ENCODE data around the gene ZNHIT2.
"Not testable (repeated sequence)": the region's sequence is repeated elsewhere in the genome, so short reads cannot be mapped to it uniquely, and the experiment has no call there.

ZNHIT2 gene

GRCh38 chr11:65127473-65128181 is 10.1 kb upstream of the ZNHIT2 start:
- Histone ChIP-seq H3K4me3 (ENCODE audit: low read depth, low read length) (no peak overlapping the region), H2AFZ (ENCODE audit: low read length, unreplicated experiment) (no peak overlapping the region), H3K27ac (ENCODE audit: low read depth, low read length) (no peak overlapping the region), H3K27me3 (ENCODE audit: insufficient read depth, low read length) (no peaks in the 10 kb centered on the region), H3K79me2 (ENCODE audit: control insufficient read depth, insufficient read depth, low read length, unreplicated experiment) (peaks cover 28% of the 10 kb centered on the region), H3K36me3 (ENCODE audit: insufficient read depth, low read length) (peaks cover 6% of the 10 kb centered on the region; the same call in 1 of the 2 replicates), H3K4me1 (ENCODE audit: control insufficient read depth, insufficient read depth, low read length, unreplicated experiment) (peaks cover 6% of the 10 kb centered on the region)

DNA sequence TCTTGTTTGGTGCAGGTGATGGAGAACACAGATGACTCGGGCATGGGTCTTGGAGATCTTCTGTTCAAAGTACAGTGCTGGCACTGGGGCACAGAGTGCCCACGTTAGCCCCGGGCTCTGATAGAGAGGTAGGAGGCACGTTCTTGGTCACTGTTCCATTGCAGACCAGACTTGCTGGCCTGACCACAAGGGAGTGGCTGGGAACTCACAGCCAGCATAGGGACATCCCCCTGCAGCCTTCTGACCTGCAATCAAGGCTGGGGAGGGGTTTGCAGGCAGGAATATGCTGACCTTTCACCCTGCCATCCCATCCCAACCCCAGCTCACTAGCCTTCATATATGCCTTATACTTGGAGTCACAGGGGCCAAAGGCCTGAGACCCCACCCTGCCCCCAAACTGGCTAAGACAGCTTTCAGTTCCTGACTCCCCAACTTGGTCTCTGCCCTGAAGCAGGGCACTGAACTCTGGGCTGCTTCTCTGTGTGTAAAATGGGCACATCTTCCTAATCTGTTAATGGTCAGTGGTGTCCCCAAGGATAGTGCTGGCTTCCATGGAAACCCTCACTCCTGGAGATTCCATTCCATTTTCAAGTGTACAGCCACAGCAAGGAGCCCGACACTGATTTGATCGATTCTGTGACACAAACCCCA is 9.2 kb upstream of the ZNHIT2 start:
- no peak overlapping the region for H2AFZ ChIP-seq (ENCODE audit: low read length, unreplicated experiment)
- H3K36me3 ChIP-seq (ENCODE audit: insufficient read depth, low read length): peaks cover 6% of the 10 kb centered on the region; the same call in 1 of the 2 replicates
- H3K27ac ChIP-seq (ENCODE audit: low read depth, low read length): no peak overlapping the region
- H3K27me3 ChIP-seq (ENCODE audit: insufficient read depth, low read length): no peaks in the 10 kb centered on the region
- H3K79me2 ChIP-seq (ENCODE audit: control insufficient read depth, insufficient read depth, low read length, unreplicated experiment): peaks cover 29% of the 10 kb centered on the region
- H3K4me1 ChIP-seq (ENCODE audit: control insufficient read depth, insufficient read depth, low read length, unreplicated experiment): peaks cover 6% of the 10 kb centered on the region
- no peak overlapping the region for H3K4me3 ChIP-seq (ENCODE audit: low read depth, low read length)

DNA sequence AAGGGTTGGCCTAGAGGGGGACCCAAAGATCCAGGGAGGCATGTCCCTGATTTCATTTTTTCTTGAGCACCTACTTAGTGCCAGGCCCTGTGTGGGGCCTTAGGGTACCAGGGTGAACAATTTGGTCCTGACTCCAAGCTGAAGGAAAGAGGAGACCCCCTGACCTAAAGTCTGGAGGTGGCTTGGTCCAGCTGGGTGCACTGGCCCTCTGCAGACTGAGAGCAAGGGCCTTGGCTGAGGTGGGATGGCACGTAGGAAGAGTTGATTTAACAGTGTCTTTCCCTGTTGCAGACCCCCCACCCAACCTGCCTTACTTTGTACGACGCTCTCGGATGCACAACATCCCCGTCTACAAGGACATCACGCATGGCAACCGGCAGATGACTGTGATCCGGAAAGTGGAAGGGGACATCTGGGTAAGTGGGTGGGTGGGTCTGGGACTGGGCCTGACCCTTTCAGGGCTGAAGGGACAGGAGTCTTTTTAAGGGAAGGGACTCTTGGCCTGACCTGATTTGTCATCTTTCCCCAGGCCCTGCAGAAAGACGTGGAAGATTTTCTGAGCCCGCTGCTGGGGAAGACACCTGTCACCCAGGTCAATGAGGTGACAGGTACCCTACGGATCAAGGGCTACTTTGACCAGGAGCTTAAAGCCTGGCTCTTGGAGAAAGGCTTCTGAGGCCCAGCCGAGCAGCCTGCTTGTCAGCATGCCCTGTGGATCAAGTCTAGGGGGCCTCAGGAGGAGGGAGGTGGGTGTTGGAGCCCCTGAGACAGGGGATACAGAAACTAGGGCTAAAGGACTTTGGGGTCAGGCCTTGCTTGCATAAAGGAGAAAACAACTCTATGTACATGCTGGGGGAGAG is 7.9 kb upstream of the ZNHIT2 start:
- Histone ChIP-seq H3K27me3 (ENCODE audit: insufficient read depth, low read length) (no peaks in the 10 kb centered on the region), H3K79me2 (ENCODE audit: control insufficient read depth, insufficient read depth, low read length, unreplicated experiment) (peaks cover 39% of the 10 kb centered on the region), H3K4me3 (ENCODE audit: low read depth, low read length) (no peak overlapping the region), H2AFZ (ENCODE audit: low read length, unreplicated experiment) (no peak overlapping the region), H3K36me3 (ENCODE audit: insufficient read depth, low read length) (peaks cover 9% of the 10 kb centered on the region; the same call in 1 of the 2 replicates), H3K27ac (ENCODE audit: low read depth, low read length) (no peak overlapping the region), H3K4me1 (ENCODE audit: control insufficient read depth, insufficient read depth, low read length, unreplicated experiment) (peaks cover 13% of the 10 kb centered on the region)

DNA sequence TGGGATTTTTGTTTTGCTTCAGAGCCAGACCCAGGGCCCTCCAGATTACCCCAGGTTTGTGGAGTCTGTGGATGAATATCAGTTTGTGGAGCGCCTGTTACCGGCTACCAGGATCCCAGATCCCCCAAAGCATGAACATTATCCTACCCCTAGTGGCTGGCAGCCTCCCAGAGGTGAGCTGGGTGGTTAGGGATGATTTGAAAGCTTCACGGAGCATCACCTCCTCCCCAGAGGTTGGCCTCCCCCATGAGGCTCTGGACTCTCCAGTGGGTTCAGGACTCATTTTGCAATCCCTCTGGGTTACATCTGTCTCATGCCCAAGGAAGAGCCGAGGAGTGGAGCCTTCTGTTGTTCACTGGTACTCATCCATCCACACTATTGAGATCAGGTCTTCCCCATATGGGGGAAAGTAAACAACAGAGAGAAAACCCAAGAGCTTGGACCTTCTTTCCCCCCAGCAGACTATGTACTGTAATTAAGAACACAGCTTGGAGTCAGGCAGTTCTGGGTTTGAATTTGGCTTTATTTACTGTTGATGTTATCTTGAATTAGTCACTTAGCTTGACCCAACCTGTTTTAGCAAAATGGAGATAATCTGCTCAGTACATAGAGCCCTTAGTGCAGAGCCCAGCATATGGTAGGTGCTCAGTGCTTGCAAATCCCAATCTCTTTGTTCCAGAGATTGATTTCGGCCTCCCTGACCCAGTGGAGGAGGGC is 7.1 kb upstream of the ZNHIT2 start:
- Histone ChIP-seq H3K27me3 (ENCODE audit: insufficient read depth, low read length) (no peaks in the 10 kb centered on the region), H2AFZ (ENCODE audit: low read length, unreplicated experiment) (no peak overlapping the region), H3K4me3 (ENCODE audit: low read depth, low read length) (no peak overlapping the region), H3K36me3 (ENCODE audit: insufficient read depth, low read length) (peaks cover 15% of the 10 kb centered on the region; the same call in 1 of the 2 replicates), H3K79me2 (ENCODE audit: control insufficient read depth, insufficient read depth, low read length, unreplicated experiment) (peaks cover 47% of the 10 kb centered on the region), H3K4me1 (ENCODE audit: control insufficient read depth, insufficient read depth, low read length, unreplicated experiment) (peaks cover 13% of the 10 kb centered on the region), H3K27ac (ENCODE audit: low read depth, low read length) (no peak overlapping the region)

DNA sequence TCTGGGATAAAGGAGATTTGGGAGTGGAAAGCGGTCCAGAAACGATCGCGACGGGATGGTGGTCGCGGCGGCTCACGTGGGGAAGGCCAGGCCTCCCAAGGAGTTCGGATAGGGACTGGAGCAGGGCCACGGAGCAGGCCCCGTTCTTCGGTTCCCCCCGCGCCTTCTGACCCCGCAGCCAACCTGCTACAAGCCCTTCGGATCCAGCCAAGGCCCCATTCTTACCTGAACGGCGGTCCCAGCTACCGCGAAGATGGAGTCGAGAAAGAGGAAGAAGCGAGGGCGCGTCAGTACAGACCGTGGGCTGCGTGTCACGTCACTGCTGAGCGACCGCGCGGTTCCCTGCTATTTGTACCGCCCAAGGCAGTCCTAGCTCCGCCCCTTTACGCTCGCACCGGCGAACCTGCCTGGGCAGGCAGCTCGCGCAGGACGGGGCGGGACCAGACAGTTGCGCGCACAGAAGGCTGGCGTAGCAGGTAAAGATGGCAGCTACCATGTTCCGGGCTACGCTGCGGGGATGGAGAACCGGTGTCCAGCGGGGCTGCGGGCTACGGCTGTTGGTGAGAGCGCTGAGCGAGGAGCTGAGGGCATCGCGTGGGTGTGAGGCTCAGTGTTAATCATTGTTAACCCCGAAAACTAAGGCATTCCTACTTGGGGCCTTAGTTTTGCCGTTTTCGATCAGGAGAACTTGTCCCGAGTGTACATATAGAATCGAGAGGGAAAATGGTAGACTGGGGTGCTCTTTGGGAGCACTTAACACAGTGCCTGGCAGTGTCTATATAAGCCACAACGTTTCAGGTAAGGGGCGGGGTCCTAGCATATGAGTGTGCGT is 4.6 kb upstream of the ZNHIT2 start, which contains the start of the genes FAU and MRPL49:
Gene FAU, minus strand, starts transcription at position 270 of the 832 bp plus-strand sequence. CDS start 321 bp downstream, outside the sequence.
Gene MRPL49, plus strand, starts transcription at position 457 of the 832 bp plus-strand sequence. Its CDS starts 26 bp downstream, at position 483.
- Histone ChIP-seq H2AFZ (ENCODE audit: low read length, unreplicated experiment) (peak within 1 kb of the TSS; percentile 70), H3K4me1 (ENCODE audit: control insufficient read depth, insufficient read depth, low read length, unreplicated experiment) (peaks cover 13% of the 10 kb centered on the region), H3K27ac (ENCODE audit: low read depth, low read length) (peak within 1 kb of the TSS; percentile 78), H3K79me2 (ENCODE audit: control insufficient read depth, insufficient read depth, low read length, unreplicated experiment) (peaks cover 49% of the 10 kb centered on the region), H3K27me3 (ENCODE audit: insufficient read depth, low read length) (no peaks in the 10 kb centered on the region), H3K36me3 (ENCODE audit: insufficient read depth, low read length) (peaks cover 17% of the 10 kb centered on the region; the same call in 1 of the 2 replicates), H3K4me3 (ENCODE audit: low read depth, low read length) (peak within 1 kb of the TSS; percentile 100)

DNA sequence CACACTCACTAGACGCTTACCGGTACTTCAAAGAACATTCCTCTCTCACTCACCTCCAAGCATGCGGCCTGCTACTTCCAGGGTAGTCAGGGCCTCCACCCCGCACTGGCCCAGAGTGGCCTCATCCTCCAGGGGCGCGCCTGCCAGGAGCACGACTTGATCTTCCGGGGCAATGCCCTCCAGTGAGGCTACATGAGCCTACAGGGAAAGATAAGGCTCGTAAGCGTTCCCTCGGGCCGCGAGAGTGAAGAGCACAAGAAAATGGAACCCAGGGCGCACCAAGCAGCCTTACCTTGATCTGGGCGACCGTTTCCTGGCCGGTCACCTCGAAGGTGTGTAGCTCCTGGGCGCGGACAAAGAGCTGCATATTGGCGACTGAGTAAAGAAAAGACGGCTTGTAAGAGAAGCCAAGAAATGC is 4.0 kb upstream of the ZNHIT2 start:
- Histone ChIP-seq H3K36me3 (ENCODE audit: insufficient read depth, low read length) (peaks cover 17% of the 10 kb centered on the region; the same call in 1 of the 2 replicates), H3K27ac (ENCODE audit: low read depth, low read length) (peak overlapping the region; percentile 78), H3K4me1 (ENCODE audit: control insufficient read depth, insufficient read depth, low read length, unreplicated experiment) (peaks cover 15% of the 10 kb centered on the region), H3K27me3 (ENCODE audit: insufficient read depth, low read length) (no peaks in the 10 kb centered on the region), H3K79me2 (ENCODE audit: control insufficient read depth, insufficient read depth, low read length, unreplicated experiment) (peaks cover 55% of the 10 kb centered on the region), H3K4me3 (ENCODE audit: low read depth, low read length) (peak overlapping the region; percentile 100), H2AFZ (ENCODE audit: low read length, unreplicated experiment) (no peak overlapping the region)

DNA sequence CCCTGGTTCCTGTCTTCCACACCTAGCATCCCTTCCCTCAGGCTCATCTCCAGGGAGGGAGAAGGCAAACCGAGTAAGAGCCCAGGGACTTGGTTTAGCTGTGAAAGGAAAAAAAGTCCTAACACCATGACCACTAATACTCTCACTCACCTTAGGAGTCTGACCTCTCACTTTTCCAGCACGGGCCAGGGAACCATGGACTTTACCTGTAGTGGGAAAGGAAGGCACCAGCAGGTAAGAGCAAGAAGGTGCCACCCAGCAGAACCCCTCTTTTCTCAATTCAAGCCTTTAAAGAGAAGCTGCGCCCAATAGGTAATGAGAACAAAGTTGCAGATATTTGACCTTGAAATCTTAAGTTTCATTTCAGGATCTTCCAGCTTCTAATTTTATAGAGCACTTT is 3.3 kb upstream of the ZNHIT2 start:
- H3K4me3 ChIP-seq (ENCODE audit: low read depth, low read length): peak overlapping the region; percentile 100
- no peak overlapping the region for H3K27ac ChIP-seq (ENCODE audit: low read depth, low read length)
- no peaks in the 10 kb centered on the region for H3K27me3 ChIP-seq (ENCODE audit: insufficient read depth, low read length)
- H3K79me2 ChIP-seq (ENCODE audit: control insufficient read depth, insufficient read depth, low read length, unreplicated experiment): peaks cover 61% of the 10 kb centered on the region
- H3K4me1 ChIP-seq (ENCODE audit: control insufficient read depth, insufficient read depth, low read length, unreplicated experiment): peaks cover 20% of the 10 kb centered on the region
- H2AFZ ChIP-seq (ENCODE audit: low read length, unreplicated experiment): no peak overlapping the region
- H3K36me3 ChIP-seq (ENCODE audit: insufficient read depth, low read length): peaks cover 17% of the 10 kb centered on the region; the same call in 1 of the 2 replicates

- Histone ChIP-seq H3K4me1 (ENCODE audit: control insufficient read depth, insufficient read depth, low read length, unreplicated experiment) (peaks cover 20% of the 10 kb centered on the region), H3K79me2 (ENCODE audit: control insufficient read depth, insufficient read depth, low read length, unreplicated experiment) (peaks cover 60% of the 10 kb centered on the region), H3K36me3 (ENCODE audit: insufficient read depth, low read length) (peaks cover 17% of the 10 kb centered on the region; the same call in 1 of the 2 replicates), H2AFZ (ENCODE audit: low read length, unreplicated experiment) (no peak overlapping the region), H3K27ac (ENCODE audit: low read depth, low read length) (no peak overlapping the region), H3K27me3 (ENCODE audit: insufficient read depth, low read length) (no peaks in the 10 kb centered on the region), H3K4me3 (ENCODE audit: low read depth, low read length) (no peak overlapping the region)
Measured at GRCh38 chr11:65119670-65119995, 2.1 kb upstream of the ZNHIT2 start.

GRCh38 chr11:65118891-65119669 is 1.6 kb upstream of the ZNHIT2 start:
- peaks cover 55% of the 10 kb centered on the region for H3K79me2 ChIP-seq (ENCODE audit: control insufficient read depth, insufficient read depth, low read length, unreplicated experiment)
- not testable (repeated sequence) for H3K4me3 ChIP-seq (ENCODE audit: low read depth, low read length); H3K27ac ChIP-seq (ENCODE audit: low read depth, low read length); H2AFZ ChIP-seq (ENCODE audit: low read length, unreplicated experiment); H3K27me3 ChIP-seq (ENCODE audit: insufficient read depth, low read length)
- H3K4me1 ChIP-seq (ENCODE audit: control insufficient read depth, insufficient read depth, low read length, unreplicated experiment): peaks cover 20% of the 10 kb centered on the region
- peaks cover 13% of the 10 kb centered on the region; the same call in 1 of the 2 replicates for H3K36me3 ChIP-seq (ENCODE audit: insufficient read depth, low read length)

Data from ACC112 (cell line).